Posterior vena cava (tissue), 2 donors: ENCODE results near the gene SHC4. TPM values are rescaled to one million over a fixed set of nuclear protein-coding genes. Genes with fewer than 3 reads are reported as not detected.
"Not testable (repeated sequence)": the region's sequence is repeated elsewhere in the genome, so short reads cannot be mapped to it uniquely, and the experiment has no call there.

Experiments used
- DNase-seq: peaks from one replicate; pipeline ENCODE4 v3.0.0-alpha.2; 2020; ENCODE audit warnings: low spot score
- intact Hi-C, 2 donors: fragments of 100-400 bp; cut with DNase I; formaldehyde crosslinking; loops; one replicate each; pipeline versions ENCODE4 v1.14.1 to v1.14.2; 2022 to 2023
- total RNA-seq, 2 donors: library from RNA; stranded (reverse); fragmentation: NEBNext Ultra II Directional; extraction: Animal tissue kit (Norgen Biotek cat#: 25700); gene quantifications; one replicate each; pipeline ENCODE4 v1.2.1, GENCODE V29; 2021
- donor health status: DM: yes; HTN: yes; CAD: no.
- donor health status: DM: yes; HTN: yes; CAD: no.

SHC4 gene
- total RNA-seq, 2 donors from 2014 or later, result 6.2 to 9.7 TPM

GRCh38 chr15:48972750-48973503, 9.2 kb upstream of the SHC4 start:
- DNase-seq, result peak; percentile 76
- intact Hi-C loops, result no loop called here

- DNase-seq, intact Hi-C loops: not testable (repeated sequence)
These were observed 7.2 kb upstream of the SHC4 start for GRCh38 chr15:48970926-48971325.

- intact Hi-C loops, result loop anchor here (10.0 kb wide), 1 partner anchor 103 kb away; no protein-coding TSS in a partner anchor
- DNase-seq, result no peak
These were observed 4.3 kb upstream of the SHC4 start for GRCh38 chr15:48968066-48968465.

GRCh38 chr15:48967336-48967735, 3.6 kb upstream of the SHC4 start:
- DNase-seq, result no peak
- intact Hi-C loops, result loop anchor here (10.0 kb wide), 1 partner anchor 103 kb away; no protein-coding TSS in a partner anchor

- intact Hi-C loops, result loop anchor here (10.0 kb wide), 1 partner anchor 102 kb away; no protein-coding TSS in a partner anchor
- no peak for DNase-seq
These were observed 3.0 kb upstream of the SHC4 start for GRCh38 chr15:48966595-48967301.

- no peak for DNase-seq
- intact Hi-C loops, result loop anchor here (10.0 kb wide), 1 partner anchor 101 kb away; no protein-coding TSS in a partner anchor
These were observed 2.3 kb upstream of the SHC4 start for GRCh38 chr15:48965972-48966371.

GRCh38 chr15:48964898-48965297, 1.2 kb upstream of the SHC4 start:
- intact Hi-C loops, result loop anchor here (10.0 kb wide), 1 partner anchor 100 kb away; no protein-coding TSS in a partner anchor
- no peak for DNase-seq

GRCh38 chr15:48962662-48963523, 826 bp downstream of the SHC4 start:
- intact Hi-C loops, result loop anchor here (10.0 kb wide), 1 partner anchor 98 kb away; no protein-coding TSS in a partner anchor
- DNase-seq, result peak; percentile 79

GRCh38 chr15:48955967-48956366, 7.8 kb downstream of the SHC4 start:
- no peak for DNase-seq
- intact Hi-C loops, result no loop called here

GRCh38 chr15:48955370-48955769, 8.3 kb downstream of the SHC4 start:
- intact Hi-C loops, result no loop called here
- DNase-seq, result no peak

GRCh38 chr15:48954538-48954937, 9.2 kb downstream of the SHC4 start:
- intact Hi-C loops, result no loop called here
- DNase-seq, result no peak

- no peak for DNase-seq
- intact Hi-C loops, result no loop called here
These were observed 16.9 kb downstream of the SHC4 start for GRCh38 chr15:48946840-48947187.

GRCh38 chr15:48946074-48946839, 17.5 kb downstream of the SHC4 start:
- no peak for DNase-seq
- intact Hi-C loops, result no loop called here

- no peak for DNase-seq
- intact Hi-C loops, result no loop called here
These were observed 18.3 kb downstream of the SHC4 start for GRCh38 chr15:48945386-48945785.

GRCh38 chr15:48941904-48942303, 21.8 kb downstream of the SHC4 start:
- no peak for DNase-seq
- intact Hi-C loops, result no loop called here

- intact Hi-C loops, result no loop called here
- no peak for DNase-seq
These were observed 23.2 kb downstream of the SHC4 start for GRCh38 chr15:48940508-48940907.

- intact Hi-C loops, result no loop called here
- no peak for DNase-seq
These were observed 24.1 kb downstream of the SHC4 start for GRCh38 chr15:48939648-48940047.

GRCh38 chr15:48937886-48938285, 25.8 kb downstream of the SHC4 start:
- DNase-seq, result no peak
- intact Hi-C loops, result no loop called here

- no peak for DNase-seq
- intact Hi-C loops, result no loop called here
These were observed 27.1 kb downstream of the SHC4 start for GRCh38 chr15:48936666-48937065.
